ENCODE data around the gene LGALS1. TPM values are rescaled to one million over a fixed set of nuclear protein-coding genes. Genes with fewer than 3 reads are reported as not detected.
"Not testable (repeated sequence)": the region's sequence is repeated elsewhere in the genome, so short reads cannot be mapped to it uniquely, and the experiment has no call there.

Gene LGALS1
- total RNA-seq, 2 experiments from 2014 or later: 166 to 171 TPM

- H3K27me3 Mint-ChIP-seq: no peaks in the 10 kb centered on the region
- no peaks in the 10 kb centered on the region for H3K9me3 Mint-ChIP-seq
- H3K27ac Mint-ChIP-seq: no peak overlapping the region
- H3K4me3 Mint-ChIP-seq: no peak overlapping the region
- DNase-seq: no peak
- H3K4me1 Mint-ChIP-seq: peaks cover 10% of the 10 kb centered on the region
- H3K36me3 Mint-ChIP-seq: peaks cover 17% of the 10 kb centered on the region
Measured at GRCh38 chr22:37654563-37655251, 20.7 kb upstream of the LGALS1 start.

GRCh38 chr22:37655252-37655563 is 20.2 kb upstream of the LGALS1 start:
- Mint-ChIP-seq H3K4me3 (no peak overlapping the region), H3K27ac (no peak overlapping the region)
- DNase-seq: no peak

GRCh38 chr22:37656583-37656982 is 18.9 kb upstream of the LGALS1 start:
- not testable (repeated sequence) for H3K27me3 Mint-ChIP-seq, H3K27ac Mint-ChIP-seq, H3K4me3 Mint-ChIP-seq, DNase-seq, H3K9me3 Mint-ChIP-seq
- peaks cover 27% of the 10 kb centered on the region for H3K4me1 Mint-ChIP-seq
- H3K36me3 Mint-ChIP-seq: peaks cover 14% of the 10 kb centered on the region

More at GRCh38 chr22:37655252-37655563, 20.2 kb upstream of the LGALS1 start:
- H3K36me3 Mint-ChIP-seq: peaks cover 17% of the 10 kb centered on the region
- H3K27me3 Mint-ChIP-seq: no peaks in the 10 kb centered on the region
- peaks cover 13% of the 10 kb centered on the region for H3K4me1 Mint-ChIP-seq
- H3K9me3 Mint-ChIP-seq: no peaks in the 10 kb centered on the region

GRCh38 chr22:37657590-37658132 is 17.8 kb upstream of the LGALS1 start:
- H3K27ac Mint-ChIP-seq: peak overlapping the region; percentile 91
- H3K4me1 Mint-ChIP-seq: peaks cover 32% of the 10 kb centered on the region
- DNase-seq: no peak
- peak overlapping the region; percentile 83 for H3K4me3 Mint-ChIP-seq
- peaks cover 6% of the 10 kb centered on the region for H3K36me3 Mint-ChIP-seq
- H3K9me3 Mint-ChIP-seq: no peaks in the 10 kb centered on the region
- H3K27me3 Mint-ChIP-seq: no peaks in the 10 kb centered on the region

GRCh38 chr22:37658133-37659065 is 17.0 kb upstream of the LGALS1 start, which contains the start of gene PDXP:
Gene PDXP, plus strand, starts transcription at chr22:37658723. Its CDS starts 60 bp downstream, at chr22:37658783.
- Mint-ChIP-seq H3K27ac (peak within 1 kb of the TSS; percentile 91), H3K4me3 (peak within 1 kb of the TSS; percentile 90), H3K4me1 (peaks cover 32% of the 10 kb centered on the region), H3K9me3 (no peaks in the 10 kb centered on the region), H3K36me3 (peaks cover 3% of the 10 kb centered on the region), H3K27me3 (no peaks in the 10 kb centered on the region)
- DNase-seq: peak; percentile 99

GRCh38 chr22:37659066-37659896 is 16.2 kb upstream of the LGALS1 start:
- no peaks in the 10 kb centered on the region for H3K9me3 Mint-ChIP-seq
- no peak for DNase-seq
- peaks cover 3% of the 10 kb centered on the region for H3K36me3 Mint-ChIP-seq
- peak overlapping the region; percentile 90 for H3K4me3 Mint-ChIP-seq
- H3K27ac Mint-ChIP-seq: peak overlapping the region; percentile 72
- H3K4me1 Mint-ChIP-seq: peaks cover 32% of the 10 kb centered on the region
- H3K27me3 Mint-ChIP-seq: no peaks in the 10 kb centered on the region

GRCh38 chr22:37659897-37660708 is 15.3 kb upstream of the LGALS1 start:
- H3K4me3 Mint-ChIP-seq: peak overlapping the region; percentile 90
- no peak for DNase-seq
- H3K4me1 Mint-ChIP-seq: peaks cover 32% of the 10 kb centered on the region
- H3K36me3 Mint-ChIP-seq: peaks cover 2% of the 10 kb centered on the region
- H3K9me3 Mint-ChIP-seq: no peaks in the 10 kb centered on the region
- H3K27me3 Mint-ChIP-seq: no peaks in the 10 kb centered on the region
- no peak overlapping the region for H3K27ac Mint-ChIP-seq

- Mint-ChIP-seq H3K36me3 (peaks cover 2% of the 10 kb centered on the region), H3K4me1 (peaks cover 32% of the 10 kb centered on the region), H3K27ac (no peak overlapping the region), H3K27me3 (no peaks in the 10 kb centered on the region), H3K4me3 (peak overlapping the region; percentile 90), H3K9me3 (no peaks in the 10 kb centered on the region)
- DNase-seq: no peak
Measured at GRCh38 chr22:37660709-37661045, 14.8 kb upstream of the LGALS1 start.

- H3K27ac Mint-ChIP-seq: no peak overlapping the region
- peaks cover 5% of the 10 kb centered on the region for H3K36me3 Mint-ChIP-seq
- H3K4me3 Mint-ChIP-seq: peak overlapping the region; percentile 90
- no peaks in the 10 kb centered on the region for H3K27me3 Mint-ChIP-seq
- H3K9me3 Mint-ChIP-seq: no peaks in the 10 kb centered on the region
- H3K4me1 Mint-ChIP-seq: peaks cover 36% of the 10 kb centered on the region
- DNase-seq: no peak
Measured at GRCh38 chr22:37661160-37661924, 14.1 kb upstream of the LGALS1 start.

- H3K4me1 Mint-ChIP-seq: peaks cover 36% of the 10 kb centered on the region
- H3K9me3 Mint-ChIP-seq: no peaks in the 10 kb centered on the region
- no peak for DNase-seq
- H3K27ac Mint-ChIP-seq: no peak overlapping the region
- peaks cover 9% of the 10 kb centered on the region for H3K36me3 Mint-ChIP-seq
- H3K4me3 Mint-ChIP-seq: no peak overlapping the region
- H3K27me3 Mint-ChIP-seq: no peaks in the 10 kb centered on the region
Measured at GRCh38 chr22:37662039-37662438, 13.4 kb upstream of the LGALS1 start.

GRCh38 chr22:37663521-37664140 is 11.8 kb upstream of the LGALS1 start:
- Mint-ChIP-seq H3K4me1 (peaks cover 31% of the 10 kb centered on the region), H3K27ac (no peak overlapping the region), H3K4me3 (no peak overlapping the region), H3K9me3 (no peaks in the 10 kb centered on the region), H3K27me3 (no peaks in the 10 kb centered on the region), H3K36me3 (peaks cover 9% of the 10 kb centered on the region)
- DNase-seq: no peak

- H3K9me3 Mint-ChIP-seq: no peaks in the 10 kb centered on the region
- no peak for DNase-seq
- no peak overlapping the region for H3K4me3 Mint-ChIP-seq
- no peaks in the 10 kb centered on the region for H3K27me3 Mint-ChIP-seq
- H3K27ac Mint-ChIP-seq: no peak overlapping the region
- peaks cover 9% of the 10 kb centered on the region for H3K36me3 Mint-ChIP-seq
- peaks cover 32% of the 10 kb centered on the region for H3K4me1 Mint-ChIP-seq
Measured at GRCh38 chr22:37664249-37665101, 11.0 kb upstream of the LGALS1 start.
